Fibroblast of lung (primary cell): ENCODE measurements around the gene RNF223.

Source experiments
- CTCF ChIP-seq, 2 donors: IDR thresholded peaks in 1 of 2; conservative IDR thresholded peaks in 1 of 2; 1 replicate in 1 of 2; 2 replicates in 1 of 2; pipeline ENCODE4 v1.5.1; 2011 to 2012; ENCODE audit warnings: low read length in 2 of 2, control low read depth in 1 of 2, inconsistent platforms in 1 of 2, low read depth in 1 of 2, mild to moderate bottlenecking in 1 of 2
- EZH2 ChIP-seq: IDR thresholded peaks from 2 replicates; pipeline ENCODE4 v1.5.1; 2012; ENCODE audit warnings: low read length, control low read depth, mild to moderate bottlenecking; ENCODE audit errors: missing control alignments

- TF ChIP-seq CTCF (conservative IDR thresholded peaks at IDR 0.05 in 1 of 2, IDR thresholded peaks at IDR 0.05 in 1 of 2; ENCODE audit: low read depth in 1 of 2, low read length in 2 of 2), result no peak
- TF ChIP-seq EZH2, result no peak
Observed at GRCh38 chr1:1121611-1122077, 47.5 kb upstream of the RNF223 start.
